ENCODE results near the gene RSPH3. TPM values are rescaled to one million over a fixed set of nuclear protein-coding genes. Genes with fewer than 3 reads are reported as not detected.
"Not testable (repeated sequence)": the region's sequence is repeated elsewhere in the genome, so short reads cannot be mapped to it uniquely, and the experiment has no call there.

Gene RSPH3
- polyA plus RNA-seq, 4 donors, result 5.1 to 12.5 (median 6.1) TPM

GRCh38 chr6:159033160-159034049 is 33.4 kb upstream of the RSPH3 start:
- no peak for DNase-seq
- H3K9me3 ChIP-seq (ENCODE audit: control insufficient read depth in 2 of 2, insufficient read depth in 1 of 2, low read depth in 1 of 2, low read length in 1 of 2), result no peaks in the 10 kb centered on the region
- H3K27me3 ChIP-seq (ENCODE audit: control insufficient read depth in 3 of 3, insufficient read depth in 3 of 3, low read length in 3 of 3), result no peaks in the 10 kb centered on the region
- 78 to 90% (median 79%) methylated on average over 11 of the region's 11 CpGs for WGBS, 3 donors
- no peaks in the 10 kb centered on the region for H3K4me1 ChIP-seq (ENCODE audit: control insufficient read depth in 3 of 3, insufficient read depth in 2 of 3, low read depth in 1 of 3, low read length in 2 of 3)
- H3K36me3 ChIP-seq (ENCODE audit: control insufficient read depth in 3 of 3, insufficient read depth in 2 of 3, low read depth in 1 of 3, low read length in 3 of 3), result peaks cover 0 to 2% (median 2%) of the 10 kb centered on the region in 3 donors
- peak overlapping the region in 1 of 3 donors; percentile 59 for H3K27ac ChIP-seq (ENCODE audit: low read depth in 1 of 3, low read length in 2 of 3)
- no peak overlapping the region for H3K4me3 ChIP-seq (ENCODE audit: low read depth in 1 of 3, low read length in 3 of 3)
- no peak for FAIRE-seq

- Histone ChIP-seq H3K4me3 (ENCODE audit: low read depth in 1 of 3, low read length in 3 of 3) (no peak overlapping the region), H3K4me1 (ENCODE audit: control insufficient read depth in 3 of 3, insufficient read depth in 2 of 3, low read depth in 1 of 3, low read length in 2 of 3) (no peaks in the 10 kb centered on the region), H3K27ac (ENCODE audit: low read depth in 1 of 3, low read length in 2 of 3) (no peak overlapping the region), H3K36me3 (ENCODE audit: control insufficient read depth in 3 of 3, insufficient read depth in 2 of 3, low read depth in 1 of 3, low read length in 3 of 3) (peaks cover 0 to 2% (median 0%) of the 10 kb centered on the region in 3 donors), H3K9me3 (ENCODE audit: control insufficient read depth in 2 of 2, insufficient read depth in 1 of 2, low read depth in 1 of 2, low read length in 1 of 2) (no peaks in the 10 kb centered on the region), H3K27me3 (ENCODE audit: control insufficient read depth in 3 of 3, insufficient read depth in 3 of 3, low read length in 3 of 3) (no peaks in the 10 kb centered on the region)
- DNase-seq (no peak), FAIRE-seq (no peak)
- 70 to 80% (median 73%) methylated on average over 5 of the region's 5 CpGs for WGBS, 3 donors
Measured at GRCh38 chr6:159031846-159032245, 31.8 kb upstream of the RSPH3 start.

GRCh38 chr6:159030168-159030567 is 30.2 kb upstream of the RSPH3 start:
- Histone ChIP-seq H3K9me3 (ENCODE audit: control insufficient read depth in 2 of 2, insufficient read depth in 1 of 2, low read depth in 1 of 2, low read length in 1 of 2) (peaks cover 0 to 4% of the 10 kb centered on the region in 2 donors), H3K4me3 (ENCODE audit: low read depth in 1 of 3, low read length in 3 of 3) (no peak overlapping the region), H3K27ac (ENCODE audit: low read depth in 1 of 3, low read length in 2 of 3) (no peak overlapping the region), H3K4me1 (ENCODE audit: control insufficient read depth in 3 of 3, insufficient read depth in 2 of 3, low read depth in 1 of 3, low read length in 2 of 3) (no peaks in the 10 kb centered on the region), H3K36me3 (ENCODE audit: control insufficient read depth in 3 of 3, insufficient read depth in 2 of 3, low read depth in 1 of 3, low read length in 3 of 3) (no peaks in the 10 kb centered on the region), H3K27me3 (ENCODE audit: control insufficient read depth in 3 of 3, insufficient read depth in 3 of 3, low read length in 3 of 3) (no peaks in the 10 kb centered on the region)
- no peak for DNase-seq
- 73 to 87% (median 79%) methylated on average over 2 of the region's 2 CpGs for WGBS, 3 donors
- FAIRE-seq, result no peak

- not testable (repeated sequence) for DNase-seq; H3K27ac ChIP-seq (ENCODE audit: low read depth in 1 of 3, low read length in 2 of 3); H3K4me1 ChIP-seq (ENCODE audit: control insufficient read depth in 3 of 3, insufficient read depth in 2 of 3, low read depth in 1 of 3, low read length in 2 of 3); FAIRE-seq; H3K4me3 ChIP-seq (ENCODE audit: low read depth in 1 of 3, low read length in 3 of 3); H3K27me3 ChIP-seq (ENCODE audit: control insufficient read depth in 3 of 3, insufficient read depth in 3 of 3, low read length in 3 of 3); H3K36me3 ChIP-seq (ENCODE audit: control insufficient read depth in 3 of 3, insufficient read depth in 2 of 3, low read depth in 1 of 3, low read length in 3 of 3)
- peaks cover 0 to 11% of the 10 kb centered on the region in 2 donors for H3K9me3 ChIP-seq (ENCODE audit: control insufficient read depth in 2 of 2, insufficient read depth in 1 of 2, low read depth in 1 of 2, low read length in 1 of 2)
- 49 to 91% (median 85%) methylated on average over 1 of the region's 1 CpG for WGBS, 3 donors
Measured at GRCh38 chr6:159025224-159025623, 25.2 kb upstream of the RSPH3 start.

GRCh38 chr6:159023893-159024292 is 23.9 kb upstream of the RSPH3 start:
- Histone ChIP-seq H3K27ac (ENCODE audit: low read depth in 1 of 3, low read length in 2 of 3) (no peak overlapping the region), H3K27me3 (ENCODE audit: control insufficient read depth in 3 of 3, insufficient read depth in 3 of 3, low read length in 3 of 3) (no peaks in the 10 kb centered on the region), H3K4me1 (ENCODE audit: control insufficient read depth in 3 of 3, insufficient read depth in 2 of 3, low read depth in 1 of 3, low read length in 2 of 3) (no peaks in the 10 kb centered on the region), H3K4me3 (ENCODE audit: low read depth in 1 of 3, low read length in 3 of 3) (no peak overlapping the region), H3K36me3 (ENCODE audit: control insufficient read depth in 3 of 3, insufficient read depth in 2 of 3, low read depth in 1 of 3, low read length in 3 of 3) (no peaks in the 10 kb centered on the region), H3K9me3 (ENCODE audit: control insufficient read depth in 2 of 2, insufficient read depth in 1 of 2, low read depth in 1 of 2, low read length in 1 of 2) (peaks cover 0 to 11% of the 10 kb centered on the region in 2 donors)
- 71 to 83% (median 79%) methylated on average over 4 of the region's 4 CpGs for WGBS, 3 donors
- no peak for FAIRE-seq
- DNase-seq, result no peak

- 88 to 90% (median 88%) methylated on average over 2 of the region's 2 CpGs for WGBS, 3 donors
- H3K4me1 ChIP-seq (ENCODE audit: control insufficient read depth in 3 of 3, insufficient read depth in 2 of 3, low read depth in 1 of 3, low read length in 2 of 3), result no peaks in the 10 kb centered on the region
- peaks cover 0 to 12% of the 10 kb centered on the region in 2 donors for H3K9me3 ChIP-seq (ENCODE audit: control insufficient read depth in 2 of 2, insufficient read depth in 1 of 2, low read depth in 1 of 2, low read length in 1 of 2)
- no peak overlapping the region for H3K27ac ChIP-seq (ENCODE audit: low read depth in 1 of 3, low read length in 2 of 3)
- DNase-seq (no peak), FAIRE-seq (no peak)
- H3K27me3 ChIP-seq (ENCODE audit: control insufficient read depth in 3 of 3, insufficient read depth in 3 of 3, low read length in 3 of 3), result no peaks in the 10 kb centered on the region
- H3K36me3 ChIP-seq (ENCODE audit: control insufficient read depth in 3 of 3, insufficient read depth in 2 of 3, low read depth in 1 of 3, low read length in 3 of 3), result no peaks in the 10 kb centered on the region
- H3K4me3 ChIP-seq (ENCODE audit: low read depth in 1 of 3, low read length in 3 of 3), result no peak overlapping the region
Measured at GRCh38 chr6:159020011-159020410, 20.0 kb upstream of the RSPH3 start.

- Histone ChIP-seq H3K36me3 (ENCODE audit: control insufficient read depth in 3 of 3, insufficient read depth in 2 of 3, low read depth in 1 of 3, low read length in 3 of 3) (no peaks in the 10 kb centered on the region), H3K4me1 (ENCODE audit: control insufficient read depth in 3 of 3, insufficient read depth in 2 of 3, low read depth in 1 of 3, low read length in 2 of 3) (no peaks in the 10 kb centered on the region), H3K9me3 (ENCODE audit: control insufficient read depth in 2 of 2, insufficient read depth in 1 of 2, low read depth in 1 of 2, low read length in 1 of 2) (peaks cover 0 to 5% of the 10 kb centered on the region in 2 donors), H3K27ac (ENCODE audit: low read depth in 1 of 3, low read length in 2 of 3) (no peak overlapping the region), H3K4me3 (ENCODE audit: low read depth in 1 of 3, low read length in 3 of 3) (no peak overlapping the region), H3K27me3 (ENCODE audit: control insufficient read depth in 3 of 3, insufficient read depth in 3 of 3, low read length in 3 of 3) (no peaks in the 10 kb centered on the region)
- WGBS, 3 donors, result 69 to 85% (median 72%) methylated on average over 3 of the region's 3 CpGs
- FAIRE-seq (no peak), DNase-seq (no peak)
Measured at GRCh38 chr6:159017757-159018559, 18.0 kb upstream of the RSPH3 start.

GRCh38 chr6:159014406-159014805 is 14.4 kb upstream of the RSPH3 start:
- no peak for DNase-seq
- no peak overlapping the region for H3K27ac ChIP-seq (ENCODE audit: low read depth in 1 of 3, low read length in 2 of 3)
- H3K27me3 ChIP-seq (ENCODE audit: control insufficient read depth in 3 of 3, insufficient read depth in 3 of 3, low read length in 3 of 3), result no peaks in the 10 kb centered on the region
- H3K4me3 ChIP-seq (ENCODE audit: low read depth in 1 of 3, low read length in 3 of 3), result no peak overlapping the region
- H3K9me3 ChIP-seq (ENCODE audit: control insufficient read depth in 2 of 2, insufficient read depth in 1 of 2, low read depth in 1 of 2, low read length in 1 of 2), result peaks cover 0 to 5% of the 10 kb centered on the region in 2 donors
- H3K36me3 ChIP-seq (ENCODE audit: control insufficient read depth in 3 of 3, insufficient read depth in 2 of 3, low read depth in 1 of 3, low read length in 3 of 3), result no peaks in the 10 kb centered on the region
- no peak for FAIRE-seq
- no peaks in the 10 kb centered on the region for H3K4me1 ChIP-seq (ENCODE audit: control insufficient read depth in 3 of 3, insufficient read depth in 2 of 3, low read depth in 1 of 3, low read length in 2 of 3)

All from small intestine (tissue), 7 donors.